ENCODE data around the gene U2SURP. TPM values are rescaled to one million over a fixed set of nuclear protein-coding genes. Genes with fewer than 3 reads are reported as not detected.
"Not testable (repeated sequence)": the region's sequence is repeated elsewhere in the genome, so short reads cannot be mapped to it uniquely, and the experiment has no call there.

Gene U2SURP
- total RNA-seq, 1 experiment from 2014 or later: 90.0 TPM

- DNase-seq (ENCODE audit: low spot score): peak; percentile 97
These were observed 24.6 kb upstream of the U2SURP start for GRCh38 chr3:142976621-142977398.

- DNase-seq (ENCODE audit: low spot score): no peak
These were observed 24.0 kb upstream of the U2SURP start for GRCh38 chr3:142977399-142977728.

GRCh38 chr3:142981108-142981507, 20.3 kb upstream of the U2SURP start:
- peak; percentile 44 for DNase-seq (ENCODE audit: low spot score)

- no peak for DNase-seq (ENCODE audit: low spot score)
These were observed 19.2 kb upstream of the U2SURP start for GRCh38 chr3:142982038-142982773.

GRCh38 chr3:142983318-142983717, 18.1 kb upstream of the U2SURP start:
- DNase-seq (ENCODE audit: low spot score): no peak

GRCh38 chr3:142984255-142984654, 17.1 kb upstream of the U2SURP start:
- no peak for DNase-seq (ENCODE audit: low spot score)

GRCh38 chr3:142987080-142987700, 14.2 kb upstream of the U2SURP start:
- peak; percentile 61 for DNase-seq (ENCODE audit: low spot score)

- DNase-seq (ENCODE audit: low spot score): no peak
These were observed 13.7 kb upstream of the U2SURP start for GRCh38 chr3:142987707-142988106.

GRCh38 chr3:142988221-142988620, 13.1 kb upstream of the U2SURP start:
- DNase-seq (ENCODE audit: low spot score): not testable (repeated sequence)

GRCh38 chr3:142988826-142989225, 12.5 kb upstream of the U2SURP start:
- DNase-seq (ENCODE audit: low spot score): not testable (repeated sequence)

- no peak for DNase-seq (ENCODE audit: low spot score)
These were observed 10.6 kb upstream of the U2SURP start for GRCh38 chr3:142990721-142991120.

- DNase-seq (ENCODE audit: low spot score): no peak
These were observed 9.0 kb upstream of the U2SURP start for GRCh38 chr3:142992323-142992722.

- DNase-seq (ENCODE audit: low spot score): peak; percentile 83
These were observed 7.4 kb upstream of the U2SURP start for GRCh38 chr3:142993958-142994442.

- no peak for DNase-seq (ENCODE audit: low spot score)
These were observed 4.0 kb upstream of the U2SURP start for GRCh38 chr3:142997330-142997729.

GRCh38 chr3:142998439-142998838, 2.9 kb upstream of the U2SURP start:
- no peak for DNase-seq (ENCODE audit: low spot score)

GRCh38 chr3:142999881-143000280, 1.5 kb upstream of the U2SURP start:
- no peak for DNase-seq (ENCODE audit: low spot score)

- DNase-seq (ENCODE audit: low spot score): no peak
These were observed 842 bp upstream of the U2SURP start for GRCh38 chr3:143000528-143000927.

GRCh38 chr3:143001034-143001368, 369 bp upstream of the U2SURP start:
- DNase-seq (ENCODE audit: low spot score): no peak

GRCh38 chr3:143002083-143002712, 828 bp downstream of the U2SURP start:
- DNase-seq (ENCODE audit: low spot score): no peak

- DNase-seq (ENCODE audit: low spot score): no peak
These were observed 1.4 kb downstream of the U2SURP start for GRCh38 chr3:143002727-143003126.

GRCh38 chr3:143004823-143005222, 3.5 kb downstream of the U2SURP start:
- no peak for DNase-seq (ENCODE audit: low spot score)

GRCh38 chr3:143010024-143010423, 8.7 kb downstream of the U2SURP start:
- no peak for DNase-seq (ENCODE audit: low spot score)
